K562 (cell line): ENCODE measurements around the gene C1QTNF5. TPM values are rescaled to one million over a fixed set of nuclear protein-coding genes. Genes with fewer than 3 reads are reported as not detected.

Experiments
- ATAC-seq: fragments of 200-7000 bp; cut with Tn5 transposase; 3 replicates; pipeline ENCODE4 v1.9.1; 2020; ENCODE audit warnings: moderate library complexity
- BruUV-seq: library from RNA; stranded (reverse); fragments of 400-500 nt; replicated peaks from 2 replicates; lab custom pipeline; 2021; lab: Mats Ljungman, UMichigan
- CTCF ChIA-PET: fragments of 300-600 bp; formaldehyde crosslinking; extraction: SDS; loops from one replicate; lab custom pipeline; 2021; ENCODE audit warnings: low intra/inter-chr PET ratio; lab: Yijun Ruan, JAX
- POLR2A ChIA-PET: fragments of 300-600, 350-650 bp; sonication (Branson Sonifier 250); formaldehyde crosslinking; extraction: SDS; loops from one replicate; lab custom pipeline; 2021; ENCODE audit warnings: antibody characterized with exemption, inconsistent platforms; lab: Yijun Ruan, JAX
- DNase-seq, 4 experiments: peaks; one replicate each; pipeline versions ENCODE4 v3.0.0 to v3.0.0-alpha.2; 2011 to 2018; ENCODE audit warnings: low spot score in 3 of 4, mixed read lengths in 3 of 4; ENCODE audit errors: extremely low read depth in 1 of 4
- FAIRE-seq: peaks from 2 replicates; lab custom pipeline; 2011; peaks lifted over from hg19 to GRCh38; lab: Jason Lieb, UNC
- H2AFZ ChIP-seq: 2 replicates; pipeline ENCODE4 v1.6.0; 2011; ENCODE audit warnings: low read depth, low read length, control low read depth, inconsistent platforms
- H3K27ac ChIP-seq: fragments of 200-600 bp; 3 replicates; pipeline ENCODE4 v1.8.0; 2011; ENCODE audit warnings: low read depth, mild to moderate bottlenecking, control low read depth, inconsistent platforms, low read length, moderate library complexity, mixed read lengths; ENCODE audit errors: extremely low read depth
- H3K27me3 ChIP-seq, 2 experiments: fragments of 300-600 bp in 1 of 2; 2 replicates in 1 of 2; 3 replicates in 1 of 2; pipeline versions ENCODE4 v1.6.0 to v1.8.0; 2011; ENCODE audit warnings: inconsistent platforms in 2 of 2, low read length in 2 of 2, mild to moderate bottlenecking in 1 of 2, mixed read lengths in 1 of 2, moderate library complexity in 1 of 2; ENCODE audit not compliant: control insufficient read depth in 2 of 2, insufficient read depth in 2 of 2
- H3K36me3 ChIP-seq: fragments of 300-600 bp; 3 replicates; pipeline ENCODE4 v1.8.0; 2011; ENCODE audit warnings: mild to moderate bottlenecking, low read length, inconsistent platforms; ENCODE audit not compliant: control insufficient read depth, insufficient read depth
- H3K4me1 ChIP-seq, 2 experiments: fragments of 200-600 bp in 1 of 2; replicated peaks in 1 of 2; 2 replicates in 1 of 2; 3 replicates in 1 of 2; pipeline versions ENCODE4 v1.5.1 to v1.8.0; 2011; ENCODE audit warnings: inconsistent platforms in 2 of 2, low read length in 2 of 2, mild to moderate bottlenecking in 1 of 2, mixed read lengths in 1 of 2, moderate library complexity in 1 of 2; ENCODE audit not compliant: control insufficient read depth in 2 of 2, insufficient read depth in 2 of 2
- H3K4me2 ChIP-seq: 2 replicates; pipeline ENCODE4 v1.6.1; 2011; ENCODE audit warnings: low read length, control low read depth, inconsistent platforms, mixed read lengths; ENCODE audit not compliant: insufficient read depth
- H3K4me3 ChIP-seq: fragments of 200-600 bp; sonication (generic), shearing (Covaris generic); 2 replicates; pipeline ENCODE4 v1.5.1; 2016; ENCODE audit warnings: control low read depth, inconsistent platforms
- H3K79me2 ChIP-seq: fragments of 200-600 bp; 3 replicates; pipeline ENCODE4 v1.8.0; 2011; ENCODE audit warnings: low read length, inconsistent platforms; ENCODE audit not compliant: control insufficient read depth, insufficient read depth
- H3K9ac ChIP-seq, 2 experiments: 2 replicates each; pipeline versions ENCODE4 v1.6.0 to v1.6.1; 2011; ENCODE audit warnings: low read depth in 2 of 2, low read length in 2 of 2, control low read depth in 1 of 2, inconsistent platforms in 1 of 2, mild to moderate bottlenecking in 1 of 2, mixed read lengths in 1 of 2; ENCODE audit not compliant: insufficient read depth in 1 of 2
- H3K9me1 ChIP-seq: one replicate; pipeline ENCODE4 v1.6.0; 2011; ENCODE audit warnings: inconsistent platforms, mild to moderate bottlenecking, low read length, moderate library complexity; ENCODE audit not compliant: control insufficient read depth, insufficient read depth
- H3K9me3 ChIP-seq: replicated peaks from 2 replicates; pipeline ENCODE4 v1.5.1; 2011; ENCODE audit warnings: low read depth, low read length, inconsistent platforms; ENCODE audit not compliant: control insufficient read depth, insufficient read depth
- H4K20me1 ChIP-seq: replicated peaks from 2 replicates; pipeline ENCODE4 v1.6.1; 2011; ENCODE audit warnings: low read length, inconsistent platforms, mixed read lengths; ENCODE audit not compliant: control insufficient read depth, insufficient read depth
- ATF7 ChIP-seq: fragments of 450-650 bp; IDR thresholded peaks from 2 replicates; pipeline ENCODE4 v1.7.1; 2014; ENCODE audit warnings: mild to moderate bottlenecking, moderate library complexity
- BRD4 ChIP-seq: fragments of 200-600 bp; sonication (generic); IDR thresholded peaks from 2 replicates; pipeline ENCODE4 v1.6.1; 2017; ENCODE audit warnings: inconsistent platforms
- ELF1 ChIP-seq: fragments of 200-800 bp; sonication (Bioruptor generic); IDR thresholded peaks from 2 replicates; pipeline ENCODE4 v1.6.1; 2016; ENCODE audit warnings: missing genetic modification characterization, missing compliant biosample characterization
- EP300 ChIP-seq: IDR thresholded peaks from 2 replicates; pipeline ENCODE4 v1.6.1; 2012; ENCODE audit warnings: low read length, improper control_type of control experiment
- FOS ChIP-seq: IDR thresholded peaks from 3 replicates; pipeline ENCODE4 v1.6.1; 2011; ENCODE audit not compliant: insufficient read length; ENCODE audit errors: extremely low read depth
- PHF21A ChIP-seq: fragments of 450-650 bp; IDR thresholded peaks from 2 replicates; pipeline ENCODE4 v1.6.1; 2017; ENCODE audit warnings: low read depth, borderline replicate concordance
- RB1 ChIP-seq: fragments of 450-650 bp; IDR thresholded peaks from 2 replicates; pipeline ENCODE4 v1.6.1; 2017; ENCODE audit warnings: low read depth, mild to moderate bottlenecking
- RBFOX2 ChIP-seq: fragments of 200-400 bp; formaldehyde crosslinking; IDR thresholded peaks from 2 replicates; pipeline ENCODE4 v1.6.1; 2017; ENCODE audit warnings: low read depth, mild to moderate bottlenecking, low read length, moderate library complexity
- ZFX ChIP-seq: sonication (generic); formaldehyde crosslinking; IDR thresholded peaks from 2 replicates; pipeline ENCODE4 v1.8.0; 2022; ENCODE audit warnings: mild to moderate bottlenecking, missing genetic modification reagents, moderate library complexity
- ZNF274 ChIP-seq: IDR thresholded peaks from 2 replicates; pipeline ENCODE4 v1.6.1; 2011; ENCODE audit warnings: low read depth, mild to moderate bottlenecking, low read length, moderate library complexity, borderline replicate concordance
- WGBS: fragments of 100-300 bp; shearing (Covaris generic); methylation state at CpG from one replicate; pipeline ENCODE4 v1.1.6; 2016; ENCODE audit warnings: low coverage, mixed read lengths; ENCODE audit not compliant: insufficient coverage; ENCODE audit errors: missing lambda C conversion rate; 5-methylcytosine and 5-hydroxymethylcytosine counted together
- in situ Hi-C: fragments of 300-500 bp; cut with MboI; formaldehyde crosslinking; loops from 4 replicates; pipeline ENCODE4 v1.15.0; 2018; ENCODE audit warnings: inconsistent platforms, mixed read lengths
- intact Hi-C: fragments of 100-400 bp; cut with micrococcal nuclease; formaldehyde crosslinking; loops from 2 replicates; pipeline ENCODE4 v1.14.2; 2022
- polyA plus RNA-seq, 8 experiments: library from polyadenylated mRNA; depleted of rRNA in 4 of 8; stranded (reverse) in 5 of 8; unstranded in 3 of 8; fragments of >200 nt; fragmentation: Nextera tagmentation in 2 of 8; fragmentation: Illumina TruSeq in 1 of 8; extraction: Ambion mirVana in 2 of 8; extraction: Trizol in 1 of 8; gene quantifications; 2 replicates each; pipeline versions ENCODE4 v1.2.1 to v1.2.3, GENCODE V29; 2011 to 2014; ENCODE audit warnings: inconsistent platforms in 1 of 8, missing spikeins in 1 of 8
- total RNA-seq, 7 experiments: library from RNA; depleted of rRNA in 6 of 7; stranded (reverse); fragments of >200 nt in 6 of 7; fragmentation: Illumina TruSeq in 2 of 7; extraction: Trizol in 2 of 7; gene quantifications; 2 replicates each; pipeline versions ENCODE4 v1.2.1 to v1.2.3, GENCODE V29; 2011 to 2021; ENCODE audit warnings: low replicate concordance in 1 of 7
- TF ChIP-seq, protein P1 (sequence below): fragments of 250-450 bp; sonication (Bioruptor Pico); IDR thresholded peaks from 2 replicates; pipeline ENCODE4 v1.4.0; 2020; ENCODE audit warnings: borderline replicate concordance
- TF ChIP-seq, protein P2 (sequence below): fragments of 200-600 bp; sonication (generic); IDR thresholded peaks from one replicate; pipeline ENCODE4 v1.6.1; 2012; ENCODE audit warnings: mild to moderate bottlenecking, low read depth, low read length, inconsistent platforms

Gene C1QTNF5
- total and polyA plus RNA-seq, 9 of the 15 experiments (the other 6 are each of a cell fraction or from before 2014, with no cell fraction given), result 0.07 to 0.76 (median 0.24) TPM; not detected in 1

DNA sequence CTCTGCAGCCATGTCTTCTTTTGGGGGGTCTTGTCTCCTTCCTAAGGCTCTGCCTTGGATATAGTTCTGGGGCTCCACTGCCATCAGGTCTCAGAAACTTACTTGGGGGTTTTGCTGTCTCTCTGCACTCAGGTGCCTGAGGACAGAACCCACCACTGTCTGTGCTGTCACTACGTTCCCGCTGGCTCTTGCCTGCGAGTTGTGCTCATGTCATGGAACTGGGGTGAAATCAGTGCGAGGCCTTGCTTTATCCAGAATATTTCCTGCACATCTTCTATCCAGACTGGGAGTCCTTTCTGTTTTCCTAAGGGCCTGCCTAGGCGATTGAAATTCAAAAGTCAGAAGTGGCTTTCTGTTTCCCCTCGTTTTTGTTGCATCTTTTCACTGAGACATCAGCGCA lies 47.4 kb upstream of the C1QTNF5 start:
- WGBS, result 27% methylated on average over 7 of the region's 7 CpGs
- in situ Hi-C loops, result no loop called here
- no peak for TF ChIP-seq RB1
- no peak for TF ChIP-seq ZFX
- TF ChIP-seq FOS, result no peak
- TF ChIP-seq, protein P1, sequence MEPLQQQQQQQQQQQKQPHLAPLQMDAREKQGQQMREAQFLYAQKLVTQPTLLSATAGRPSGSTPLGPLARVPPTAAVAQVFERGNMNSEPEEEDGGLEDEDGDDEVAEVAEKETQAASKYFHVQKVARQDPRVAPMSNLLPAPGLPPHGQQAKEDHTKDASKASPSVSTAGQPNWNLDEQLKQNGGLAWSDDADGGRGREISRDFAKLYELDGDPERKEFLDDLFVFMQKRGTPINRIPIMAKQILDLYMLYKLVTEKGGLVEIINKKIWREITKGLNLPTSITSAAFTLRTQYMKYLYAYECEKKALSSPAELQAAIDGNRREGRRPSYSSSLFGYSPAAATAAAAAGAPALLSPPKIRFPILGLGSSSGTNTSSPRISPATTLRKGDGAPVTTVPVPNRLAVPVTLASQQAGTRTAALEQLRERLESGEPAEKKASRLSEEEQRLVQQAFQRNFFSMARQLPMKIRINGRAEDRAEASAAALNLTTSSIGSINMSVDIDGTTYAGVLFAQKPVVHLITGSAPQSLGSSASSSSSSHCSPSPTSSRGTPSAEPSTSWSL (CRISPR knock-in tag), result no peak
- no peak for TF ChIP-seq EP300
- TF ChIP-seq ATF7, result no peak
- TF ChIP-seq, protein P2, sequence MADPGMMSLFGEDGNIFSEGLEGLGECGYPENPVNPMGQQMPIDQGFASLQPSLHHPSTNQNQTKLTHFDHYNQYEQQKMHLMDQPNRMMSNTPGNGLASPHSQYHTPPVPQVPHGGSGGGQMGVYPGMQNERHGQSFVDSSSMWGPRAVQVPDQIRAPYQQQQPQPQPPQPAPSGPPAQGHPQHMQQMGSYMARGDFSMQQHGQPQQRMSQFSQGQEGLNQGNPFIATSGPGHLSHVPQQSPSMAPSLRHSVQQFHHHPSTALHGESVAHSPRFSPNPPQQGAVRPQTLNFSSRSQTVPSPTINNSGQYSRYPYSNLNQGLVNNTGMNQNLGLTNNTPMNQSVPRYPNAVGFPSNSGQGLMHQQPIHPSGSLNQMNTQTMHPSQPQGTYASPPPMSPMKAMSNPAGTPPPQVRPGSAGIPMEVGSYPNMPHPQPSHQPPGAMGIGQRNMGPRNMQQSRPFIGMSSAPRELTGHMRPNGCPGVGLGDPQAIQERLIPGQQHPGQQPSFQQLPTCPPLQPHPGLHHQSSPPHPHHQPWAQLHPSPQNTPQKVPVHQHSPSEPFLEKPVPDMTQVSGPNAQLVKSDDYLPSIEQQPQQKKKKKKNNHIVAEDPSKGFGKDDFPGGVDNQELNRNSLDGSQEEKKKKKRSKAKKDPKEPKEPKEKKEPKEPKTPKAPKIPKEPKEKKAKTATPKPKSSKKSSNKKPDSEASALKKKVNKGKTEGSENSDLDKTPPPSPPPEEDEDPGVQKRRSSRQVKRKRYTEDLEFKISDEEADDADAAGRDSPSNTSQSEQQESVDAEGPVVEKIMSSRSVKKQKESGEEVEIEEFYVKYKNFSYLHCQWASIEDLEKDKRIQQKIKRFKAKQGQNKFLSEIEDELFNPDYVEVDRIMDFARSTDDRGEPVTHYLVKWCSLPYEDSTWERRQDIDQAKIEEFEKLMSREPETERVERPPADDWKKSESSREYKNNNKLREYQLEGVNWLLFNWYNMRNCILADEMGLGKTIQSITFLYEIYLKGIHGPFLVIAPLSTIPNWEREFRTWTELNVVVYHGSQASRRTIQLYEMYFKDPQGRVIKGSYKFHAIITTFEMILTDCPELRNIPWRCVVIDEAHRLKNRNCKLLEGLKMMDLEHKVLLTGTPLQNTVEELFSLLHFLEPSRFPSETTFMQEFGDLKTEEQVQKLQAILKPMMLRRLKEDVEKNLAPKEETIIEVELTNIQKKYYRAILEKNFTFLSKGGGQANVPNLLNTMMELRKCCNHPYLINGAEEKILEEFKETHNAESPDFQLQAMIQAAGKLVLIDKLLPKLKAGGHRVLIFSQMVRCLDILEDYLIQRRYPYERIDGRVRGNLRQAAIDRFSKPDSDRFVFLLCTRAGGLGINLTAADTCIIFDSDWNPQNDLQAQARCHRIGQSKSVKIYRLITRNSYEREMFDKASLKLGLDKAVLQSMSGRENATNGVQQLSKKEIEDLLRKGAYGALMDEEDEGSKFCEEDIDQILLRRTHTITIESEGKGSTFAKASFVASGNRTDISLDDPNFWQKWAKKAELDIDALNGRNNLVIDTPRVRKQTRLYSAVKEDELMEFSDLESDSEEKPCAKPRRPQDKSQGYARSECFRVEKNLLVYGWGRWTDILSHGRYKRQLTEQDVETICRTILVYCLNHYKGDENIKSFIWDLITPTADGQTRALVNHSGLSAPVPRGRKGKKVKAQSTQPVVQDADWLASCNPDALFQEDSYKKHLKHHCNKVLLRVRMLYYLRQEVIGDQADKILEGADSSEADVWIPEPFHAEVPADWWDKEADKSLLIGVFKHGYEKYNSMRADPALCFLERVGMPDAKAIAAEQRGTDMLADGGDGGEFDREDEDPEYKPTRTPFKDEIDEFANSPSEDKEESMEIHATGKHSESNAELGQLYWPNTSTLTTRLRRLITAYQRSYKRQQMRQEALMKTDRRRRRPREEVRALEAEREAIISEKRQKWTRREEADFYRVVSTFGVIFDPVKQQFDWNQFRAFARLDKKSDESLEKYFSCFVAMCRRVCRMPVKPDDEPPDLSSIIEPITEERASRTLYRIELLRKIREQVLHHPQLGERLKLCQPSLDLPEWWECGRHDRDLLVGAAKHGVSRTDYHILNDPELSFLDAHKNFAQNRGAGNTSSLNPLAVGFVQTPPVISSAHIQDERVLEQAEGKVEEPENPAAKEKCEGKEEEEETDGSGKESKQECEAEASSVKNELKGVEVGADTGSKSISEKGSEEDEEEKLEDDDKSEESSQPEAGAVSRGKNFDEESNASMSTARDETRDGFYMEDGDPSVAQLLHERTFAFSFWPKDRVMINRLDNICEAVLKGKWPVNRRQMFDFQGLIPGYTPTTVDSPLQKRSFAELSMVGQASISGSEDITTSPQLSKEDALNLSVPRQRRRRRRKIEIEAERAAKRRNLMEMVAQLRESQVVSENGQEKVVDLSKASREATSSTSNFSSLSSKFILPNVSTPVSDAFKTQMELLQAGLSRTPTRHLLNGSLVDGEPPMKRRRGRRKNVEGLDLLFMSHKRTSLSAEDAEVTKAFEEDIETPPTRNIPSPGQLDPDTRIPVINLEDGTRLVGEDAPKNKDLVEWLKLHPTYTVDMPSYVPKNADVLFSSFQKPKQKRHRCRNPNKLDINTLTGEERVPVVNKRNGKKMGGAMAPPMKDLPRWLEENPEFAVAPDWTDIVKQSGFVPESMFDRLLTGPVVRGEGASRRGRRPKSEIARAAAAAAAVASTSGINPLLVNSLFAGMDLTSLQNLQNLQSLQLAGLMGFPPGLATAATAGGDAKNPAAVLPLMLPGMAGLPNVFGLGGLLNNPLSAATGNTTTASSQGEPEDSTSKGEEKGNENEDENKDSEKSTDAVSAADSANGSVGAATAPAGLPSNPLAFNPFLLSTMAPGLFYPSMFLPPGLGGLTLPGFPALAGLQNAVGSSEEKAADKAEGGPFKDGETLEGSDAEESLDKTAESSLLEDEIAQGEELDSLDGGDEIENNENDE, result no peak
- TF ChIP-seq ZNF274, result no peak
- no peak for TF ChIP-seq RBFOX2
- no peak for TF ChIP-seq BRD4
- TF ChIP-seq ELF1 (tag), result no peak
- TF ChIP-seq PHF21A, result no peak

More for the DNA sequence above, 47.4 kb upstream of the C1QTNF5 start:
- Histone ChIP-seq H3K4me3 (no peak overlapping the region), H3K9me1 (no peaks in the 10 kb centered on the region), H3K9ac (no peak overlapping the region), H3K4me1 (no peaks in the 10 kb centered on the region), H4K20me1 (no peaks in the 10 kb centered on the region), H3K4me2 (no peak overlapping the region), H3K27me3 (no peaks in the 10 kb centered on the region), H3K27ac (no peak overlapping the region), H3K36me3 (no peaks in the 10 kb centered on the region), H3K9me3 (no peaks in the 10 kb centered on the region; the same call in 1 of the 2 replicates), H3K79me2 (no peaks in the 10 kb centered on the region), H2AFZ (no peak overlapping the region)
- DNase-seq, result peak in 1 of 4 experiments; percentile 4
- POLR2A ChIA-PET, result no interaction called here
- CTCF ChIA-PET, result interaction anchor here (0.6 kb wide), 1 partner anchor 1681 kb away, joined by 3 read pairs; no protein-coding TSS in a partner anchor
- no peak for FAIRE-seq
- intact Hi-C loops, result no loop called here
- no TSS peak for BruUV-seq
- no peak for ATAC-seq
